GM12872 (cell line): ENCODE results near the gene ALG8.

Experiments used
- TF ChIP-seq, protein P1 (sequence below): IDR thresholded peaks from 3 replicates; pipeline ENCODE4 v1.5.1; 2011; ENCODE audit warnings: low read depth, mild to moderate bottlenecking, low read length, moderate library complexity; ENCODE audit not compliant: insufficient read depth

Gene ALG8

DNA sequence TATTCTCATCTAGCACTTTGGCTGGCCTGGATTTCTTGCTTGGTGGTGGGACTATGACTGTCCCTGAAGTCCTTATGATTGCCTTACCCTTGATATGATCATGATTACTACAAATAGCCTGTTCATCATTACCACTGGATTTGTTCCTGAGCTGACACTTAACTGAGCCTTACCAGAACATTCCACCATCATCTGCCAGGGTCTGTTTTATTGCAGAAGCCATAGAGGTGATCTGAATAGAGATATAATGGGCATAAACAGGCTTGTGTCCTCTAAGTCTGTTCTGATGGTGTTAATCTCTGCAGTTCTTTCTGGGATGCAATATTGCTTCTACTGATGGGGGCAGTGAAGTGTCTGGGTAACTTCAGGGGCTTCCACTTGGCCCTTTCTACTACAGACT lies 12.4 kb upstream of the ALG8 start:
- TF ChIP-seq, protein P1, sequence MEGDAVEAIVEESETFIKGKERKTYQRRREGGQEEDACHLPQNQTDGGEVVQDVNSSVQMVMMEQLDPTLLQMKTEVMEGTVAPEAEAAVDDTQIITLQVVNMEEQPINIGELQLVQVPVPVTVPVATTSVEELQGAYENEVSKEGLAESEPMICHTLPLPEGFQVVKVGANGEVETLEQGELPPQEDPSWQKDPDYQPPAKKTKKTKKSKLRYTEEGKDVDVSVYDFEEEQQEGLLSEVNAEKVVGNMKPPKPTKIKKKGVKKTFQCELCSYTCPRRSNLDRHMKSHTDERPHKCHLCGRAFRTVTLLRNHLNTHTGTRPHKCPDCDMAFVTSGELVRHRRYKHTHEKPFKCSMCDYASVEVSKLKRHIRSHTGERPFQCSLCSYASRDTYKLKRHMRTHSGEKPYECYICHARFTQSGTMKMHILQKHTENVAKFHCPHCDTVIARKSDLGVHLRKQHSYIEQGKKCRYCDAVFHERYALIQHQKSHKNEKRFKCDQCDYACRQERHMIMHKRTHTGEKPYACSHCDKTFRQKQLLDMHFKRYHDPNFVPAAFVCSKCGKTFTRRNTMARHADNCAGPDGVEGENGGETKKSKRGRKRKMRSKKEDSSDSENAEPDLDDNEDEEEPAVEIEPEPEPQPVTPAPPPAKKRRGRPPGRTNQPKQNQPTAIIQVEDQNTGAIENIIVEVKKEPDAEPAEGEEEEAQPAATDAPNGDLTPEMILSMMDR = no peak

DNA sequence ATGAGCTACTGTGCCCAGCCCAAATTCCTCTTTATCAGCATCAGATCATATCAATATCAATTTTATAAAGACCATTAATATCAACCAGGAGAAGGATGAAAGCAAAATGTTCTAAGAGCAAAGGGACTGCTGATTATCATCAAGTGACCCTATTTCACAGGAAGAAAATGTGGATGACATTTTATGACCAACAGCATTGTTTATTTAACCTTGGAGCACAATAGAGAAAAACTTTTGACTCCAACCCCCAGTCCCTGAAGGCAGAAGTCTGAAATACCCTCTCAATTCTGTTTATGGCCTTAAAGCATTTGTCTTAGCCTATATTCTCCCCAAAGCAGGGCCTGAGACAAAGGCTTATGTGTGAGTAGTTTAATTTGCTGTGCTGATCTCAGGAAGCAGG lies 11.3 kb upstream of the ALG8 start:
- TF ChIP-seq, protein P1 = no peak

DNA sequence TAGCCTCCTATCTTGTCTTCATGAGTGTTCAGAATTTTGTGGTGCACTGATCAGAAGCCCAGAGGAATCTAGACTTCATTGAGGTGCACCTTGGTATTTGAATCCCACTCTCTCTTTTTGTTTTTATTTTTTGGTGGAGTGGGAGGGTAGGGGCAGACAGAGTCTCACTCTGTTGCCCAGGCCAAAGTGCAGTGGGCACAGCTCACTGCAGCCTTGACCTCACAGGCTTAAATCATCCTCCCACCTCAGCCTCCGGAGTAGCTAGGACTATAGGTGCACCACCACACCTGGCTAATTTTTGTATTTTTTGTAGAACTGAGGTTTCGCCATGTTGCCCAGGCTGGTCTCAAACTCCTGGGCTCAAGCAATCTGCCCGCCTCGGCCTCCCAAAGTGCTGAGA lies 10.9 kb upstream of the ALG8 start:
- TF ChIP-seq, protein P1 = no peak

DNA sequence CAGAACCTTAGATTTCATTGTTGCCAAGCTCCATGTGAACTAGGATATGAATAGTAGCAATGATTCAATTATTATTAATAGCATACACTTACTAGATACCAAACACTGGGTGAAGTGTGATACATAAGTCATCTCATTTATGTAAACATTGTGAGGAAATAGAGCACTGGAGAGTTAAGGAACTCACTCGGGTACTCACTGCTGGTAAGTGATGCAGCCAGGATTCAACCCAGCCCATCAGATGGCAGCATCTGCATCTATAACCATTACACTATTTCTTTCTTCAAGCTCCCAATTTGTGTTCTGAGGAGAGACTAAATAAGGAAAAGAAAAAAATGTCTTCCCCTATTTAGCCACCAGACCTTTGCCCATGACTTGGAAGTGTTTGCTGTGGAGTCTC lies 10.2 kb upstream of the ALG8 start:
- TF ChIP-seq, protein P1 = no peak

DNA sequence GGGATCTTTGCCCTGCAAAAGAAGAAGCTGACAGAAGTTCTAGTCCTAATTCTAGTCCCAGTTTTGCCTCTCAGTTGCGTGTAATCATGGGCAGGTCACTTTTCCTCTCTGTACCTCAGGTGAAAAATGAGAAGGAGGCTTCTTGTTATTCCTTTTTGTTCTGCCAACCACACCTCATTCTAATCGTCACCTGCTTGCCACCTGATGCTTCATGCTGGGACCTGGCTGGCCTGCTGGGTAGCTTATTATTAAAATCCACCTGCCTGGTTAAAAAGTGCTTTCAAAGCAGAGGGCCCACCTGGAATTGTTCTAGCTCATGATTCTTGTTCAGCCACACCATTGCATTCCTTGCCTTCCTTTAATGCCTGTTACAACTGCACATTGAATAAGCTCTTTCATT lies 8.4 kb upstream of the ALG8 start:
- TF ChIP-seq, protein P1 = no peak

DNA sequence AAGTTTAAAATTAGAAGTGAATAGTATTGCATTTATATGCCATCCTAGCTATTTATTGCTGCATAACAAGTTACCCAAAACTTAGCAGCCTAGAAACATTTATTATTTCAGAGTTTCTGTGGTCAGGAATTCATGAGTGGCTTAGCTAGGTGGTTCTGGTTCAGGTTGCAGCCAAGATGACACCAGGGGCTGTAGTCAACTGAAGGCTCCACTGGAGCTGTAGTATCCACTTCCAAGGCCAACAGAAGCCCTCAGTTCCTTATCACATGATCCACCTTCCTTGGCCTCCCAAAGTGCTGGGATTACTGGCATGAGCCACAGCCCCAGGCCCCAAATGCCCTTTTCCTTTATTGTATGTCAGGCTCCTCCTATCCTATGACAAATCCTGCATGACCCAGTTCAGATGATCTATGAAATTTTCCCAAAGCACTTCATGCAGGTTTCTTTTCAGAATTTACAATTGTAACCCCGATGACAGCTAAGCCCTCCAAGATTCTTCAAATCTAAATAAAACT lies 6.1 kb upstream of the ALG8 start:
- TF ChIP-seq, protein P1 = no peak

DNA sequence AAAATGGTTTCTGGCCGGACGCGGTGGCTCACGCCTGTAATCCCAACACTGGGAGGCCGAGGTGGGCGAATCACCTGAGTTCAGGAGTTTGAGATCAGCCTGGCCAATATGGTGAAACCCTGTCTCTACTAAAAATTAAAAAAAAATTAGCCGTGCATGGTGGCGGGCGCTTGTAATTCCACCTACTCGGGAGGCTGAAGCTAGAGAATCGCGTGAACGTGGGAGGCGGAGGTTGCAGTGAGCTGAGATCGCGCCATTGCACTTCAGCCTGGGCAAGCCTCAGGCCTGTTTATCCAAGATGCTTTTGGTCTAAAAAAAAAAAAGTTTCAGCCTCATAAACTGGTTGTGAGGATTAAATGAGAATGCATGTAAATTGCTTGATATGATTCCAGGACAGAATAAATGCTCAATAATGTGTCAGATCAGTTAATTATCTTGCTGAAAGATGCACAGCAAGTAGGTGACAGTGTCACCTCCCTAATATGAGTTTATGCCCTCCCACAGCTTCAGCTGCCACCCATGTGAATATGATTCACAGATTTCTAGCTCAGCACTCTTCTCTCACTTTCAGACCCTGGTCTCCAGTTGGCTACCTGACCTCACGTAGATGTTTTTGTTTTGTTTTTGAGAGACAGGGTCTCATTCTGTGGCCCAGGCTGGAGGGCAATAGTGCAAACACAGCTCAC lies 1.1 kb upstream of the ALG8 start:
- TF ChIP-seq, protein P1 = no peak
